Activated CD8-positive, alpha-beta T cell treated with anti-CD3 and anti-CD28 coated beads for 36 hours (primary cell): ENCODE results near the gene AATF. TPM values are rescaled to one million over a fixed set of nuclear protein-coding genes. Genes with fewer than 3 reads are reported as not detected.

Experiments
- ATAC-seq: fragments of 200-7000 bp; cut with Tn5 transposase; one replicate; pipeline ENCODE4 v1.10.0; 2021; ENCODE audit warnings: mild to moderate bottlenecking, moderate library complexity
- CTCF ChIA-PET: fragments of 350-600 bp; sonication (Branson Sonifier 250); formaldehyde crosslinking; loops from one replicate; lab custom pipeline; 2021; ENCODE audit warnings: antibody characterized with exemption; lab: Charles Lee
- POLR2A ChIA-PET: fragments of 350-600 bp; sonication (Branson Sonifier 250); formaldehyde crosslinking; loops from one replicate; lab custom pipeline; 2021; ENCODE audit warnings: antibody characterized with exemption; lab: Charles Lee
- DNase-seq: peaks from one replicate; pipeline ENCODE4 v3.0.0-alpha.2; 2020
- H3K27ac Mint-ChIP-seq: one replicate; pipeline ENCODE4 v1.8.0; 2021; ENCODE audit warnings: mild to moderate bottlenecking, mixed read lengths
- H3K27me3 Mint-ChIP-seq: one replicate; pipeline ENCODE4 v1.8.0; 2021; ENCODE audit warnings: mixed read lengths
- H3K36me3 Mint-ChIP-seq: one replicate; pipeline ENCODE4 v1.8.0; 2021; ENCODE audit warnings: low read depth, mixed read lengths
- H3K4me1 Mint-ChIP-seq: one replicate; pipeline ENCODE4 v1.8.0; 2021; ENCODE audit warnings: low read depth, mixed read lengths
- H3K4me3 Mint-ChIP-seq: one replicate; pipeline ENCODE4 v1.8.0; 2021; ENCODE audit warnings: mild to moderate bottlenecking, moderate library complexity, mixed read lengths
- H3K9me3 Mint-ChIP-seq: one replicate; pipeline ENCODE4 v1.8.0; 2021; ENCODE audit warnings: mixed read lengths
- CTCF ChIP-seq: fragments of 200-600 bp; IDR thresholded peaks from one replicate; pipeline ENCODE4 v1.8.0; 2022; ENCODE audit warnings: antibody characterized with exemption, mild to moderate bottlenecking
- intact Hi-C: fragments of 100-400 bp; cut with micrococcal nuclease; formaldehyde crosslinking; loops from one replicate; pipeline ENCODE4 v1.10.0; 2022
- microRNA-seq: library from miRNA; unstranded; fragments of <30 nt; microRNA quantifications from one replicate; pipeline ENCODE4 v1.2.0, GENCODE V29; 2022; ENCODE audit warnings: borderline microRNAs expressed, borderline replicate concordance
- total RNA-seq, 2 experiments: library from RNA; stranded (reverse); gene quantifications; one replicate each; pipeline ENCODE4 v1.2.3, GENCODE V29; 2021

The AATF gene
- total RNA-seq, 2 experiments from 2014 or later = 81.8 to 90.3 TPM

- Mint-ChIP-seq H3K36me3 (peaks cover 35% of the 10 kb centered on the region), H3K4me3 (no peak overlapping the region), H3K9me3 (no peaks in the 10 kb centered on the region), H3K27ac (no peak overlapping the region), H3K4me1 (no peaks in the 10 kb centered on the region), H3K27me3 (no peaks in the 10 kb centered on the region)
- ChIA-PET CTCF (no interaction called here), POLR2A (no interaction called here)
- ATAC-seq (no peak), DNase-seq (no peak)
- TF ChIP-seq CTCF = no peak
- intact Hi-C loops = no loop called here
These were observed 152.6 kb downstream of the AATF start for GRCh38 chr17:37101306-37101705.

GRCh38 chr17:37103231-37103630 is 154.5 kb downstream of the AATF start:
- TF ChIP-seq CTCF = no peak
- no peak for ATAC-seq
- ChIA-PET CTCF (interaction anchor here (1.1 kb wide), 1 partner anchor 9 kb away, joined by 3 read pairs; no protein-coding TSS in a partner anchor), POLR2A (no interaction called here)
- H3K36me3 Mint-ChIP-seq = peaks cover 23% of the 10 kb centered on the region
- intact Hi-C loops = no loop called here
- no peak overlapping the region for H3K4me3 Mint-ChIP-seq
- H3K4me1 Mint-ChIP-seq = no peaks in the 10 kb centered on the region
- H3K27me3 Mint-ChIP-seq = no peaks in the 10 kb centered on the region
- no peaks in the 10 kb centered on the region for H3K9me3 Mint-ChIP-seq
- no peak overlapping the region for H3K27ac Mint-ChIP-seq
- no peak for DNase-seq

- no peak for TF ChIP-seq CTCF
- H3K27ac Mint-ChIP-seq = no peak overlapping the region
- DNase-seq = no peak
- no peaks in the 10 kb centered on the region for H3K9me3 Mint-ChIP-seq
- H3K4me1 Mint-ChIP-seq = no peaks in the 10 kb centered on the region
- POLR2A ChIA-PET = no interaction called here
- no peaks in the 10 kb centered on the region for H3K27me3 Mint-ChIP-seq
- no peak overlapping the region for H3K4me3 Mint-ChIP-seq
- CTCF ChIA-PET = interaction anchor here (0.9 to 1.4 kb wide), 2 partner anchors 11 to 31 kb away, joined by 3 to 5 read pairs; no protein-coding TSS in a partner anchor
- H3K36me3 Mint-ChIP-seq = peaks cover 32% of the 10 kb centered on the region
- no peak for ATAC-seq
- intact Hi-C loops = no loop called here
These were observed 157.3 kb downstream of the AATF start for GRCh38 chr17:37106049-37106448.

Small RNA genes lying within 50 kb of the gene (microRNA-seq; reads per million reads assigned to microRNA genes)
- gene MIR2909 = not detected

Other genes starting within 250 kb of the AATF start
- not detected for gene LHX1, start 11.5 kb upstream of the AATF start, total RNA-seq